Keratinocyte (primary cell): ENCODE data around the gene AGFG2.

ENCODE experiments used
- CTCF ChIP-seq, 3 experiments: IDR thresholded peaks in 1 of 3; conservative IDR thresholded peaks in 1 of 3; optimal IDR thresholded peaks in 1 of 3; 2 replicates in 2 of 3; 3 replicates in 1 of 3; pipeline versions ENCODE3 to v1.5.1; 2011; ENCODE audit warnings: low read length in 3 of 3, mild to moderate bottlenecking in 3 of 3, moderate library complexity in 2 of 3, control low read depth in 1 of 3, inconsistent platforms in 1 of 3; ENCODE audit not compliant: insufficient read depth in 2 of 3; ENCODE audit errors: extremely low read depth in 1 of 3
- EZH2 ChIP-seq: IDR thresholded peaks from one replicate; pipeline ENCODE4 v1.6.1; 2012; ENCODE audit warnings: inconsistent platforms, mild to moderate bottlenecking, low read length, moderate library complexity

DNA sequence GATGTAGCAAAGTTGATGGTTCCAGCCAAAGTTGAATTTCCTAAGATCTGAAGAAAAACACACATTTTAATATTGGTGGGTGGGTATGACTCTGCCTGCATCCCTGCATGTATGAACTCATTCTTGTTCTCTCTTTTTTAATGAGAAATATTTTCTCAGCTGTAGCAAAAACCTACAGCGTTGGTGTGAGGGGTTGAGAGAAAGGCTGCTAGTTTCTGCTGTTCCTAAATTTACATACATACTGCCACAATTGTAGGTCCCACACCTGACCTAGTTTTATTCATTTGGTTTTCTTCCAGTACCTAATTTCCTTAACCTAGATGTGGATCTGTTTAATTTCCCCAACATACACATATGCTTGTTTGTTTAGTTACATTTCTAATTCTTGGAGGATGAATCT, 4.6 kb downstream of the AGFG2 start:
- TF ChIP-seq CTCF (optimal IDR thresholded peaks at IDR 0.05 in 1 of 3, IDR thresholded peaks at IDR 0.05 in 1 of 3, conservative IDR thresholded peaks at IDR 0.05 in 1 of 3; ENCODE audit: extremely low read depth in 1 of 3, insufficient read depth in 2 of 3, low read length in 3 of 3) = no peak
- TF ChIP-seq EZH2 = no peak
